NK-92 (cell line): ENCODE results near the gene CAPN10.

Source experiments
- DNase-seq: peaks from one replicate; lab custom pipeline; 2025; ENCODE audit not compliant: unreplicated experiment; lab: John Stamatoyannopoulos, UW

Gene CAPN10

GRCh38 chr2:240620859-240621258 lies 34.3 kb downstream of the CAPN10 start:
- DNase-seq = no peak

- no peak for DNase-seq
Observed at GRCh38 chr2:240622060-240622411, 35.5 kb downstream of the CAPN10 start.

- no peak for DNase-seq
Observed at GRCh38 chr2:240622531-240623235, 36.1 kb downstream of the CAPN10 start.

GRCh38 chr2:240623531-240624010 lies 37.0 kb downstream of the CAPN10 start:
- DNase-seq = no peak

- DNase-seq = no peak
Observed at GRCh38 chr2:240624011-240624949, 37.7 kb downstream of the CAPN10 start.

GRCh38 chr2:240624950-240625621 lies 38.6 kb downstream of the CAPN10 start, which contains the start of gene GPR35:
Gene GPR35 (plus strand): TSS chr2:240625480. CDS start chr2:240629953, 4,473 bp downstream.
- peak; percentile 28 for DNase-seq

- no peak for DNase-seq
Observed at GRCh38 chr2:240626531-240627300, 40.2 kb downstream of the CAPN10 start.

- no peak for DNase-seq
Observed at GRCh38 chr2:240627736-240628506, 41.4 kb downstream of the CAPN10 start.

GRCh38 chr2:240628507-240628807 lies 41.9 kb downstream of the CAPN10 start:
- no peak for DNase-seq

- DNase-seq = no peak
Observed at GRCh38 chr2:240628808-240629618, 42.5 kb downstream of the CAPN10 start.

GRCh38 chr2:240629619-240629967 lies 43.1 kb downstream of the CAPN10 start:
- no peak for DNase-seq

GRCh38 chr2:240629968-240630770 lies 43.6 kb downstream of the CAPN10 start:
- no peak for DNase-seq

GRCh38 chr2:240630771-240631547 lies 44.4 kb downstream of the CAPN10 start:
- DNase-seq = no peak

GRCh38 chr2:240631548-240632305 lies 45.2 kb downstream of the CAPN10 start:
- no peak for DNase-seq

GRCh38 chr2:240632306-240632721 lies 45.8 kb downstream of the CAPN10 start:
- no peak for DNase-seq

GRCh38 chr2:240635121-240635997 lies 48.8 kb downstream of the CAPN10 start:
- no peak for DNase-seq
